ENCODE results near the gene SDHB.

The SDHB gene

GRCh38 chr1:16973215-16973614, 80.6 kb downstream of the SDHB start:
- Mint-ChIP-seq H3K27ac (no peak overlapping the region), H3K9me3 (no peaks in the 10 kb centered on the region), H3K4me1 (ENCODE audit: low read depth) (no peaks in the 10 kb centered on the region), H3K4me3 (no peak overlapping the region), H3K27me3 (no peaks in the 10 kb centered on the region), H3K36me3 (ENCODE audit: low read depth) (peaks cover 10% of the 10 kb centered on the region)
- no peak for DNase-seq

GRCh38 chr1:16972189-16972895, 81.5 kb downstream of the SDHB start:
- peaks cover 12% of the 10 kb centered on the region for H3K36me3 Mint-ChIP-seq (ENCODE audit: low read depth)
- no peak for DNase-seq
- H3K4me3 Mint-ChIP-seq = no peak overlapping the region
- no peaks in the 10 kb centered on the region for H3K27me3 Mint-ChIP-seq
- no peaks in the 10 kb centered on the region for H3K4me1 Mint-ChIP-seq (ENCODE audit: low read depth)
- no peaks in the 10 kb centered on the region for H3K9me3 Mint-ChIP-seq
- H3K27ac Mint-ChIP-seq = no peak overlapping the region

GRCh38 chr1:16971341-16972188, 82.3 kb downstream of the SDHB start:
- Mint-ChIP-seq H3K27me3 (no peaks in the 10 kb centered on the region), H3K4me1 (ENCODE audit: low read depth) (no peaks in the 10 kb centered on the region), H3K9me3 (no peaks in the 10 kb centered on the region), H3K4me3 (no peak overlapping the region), H3K27ac (no peak overlapping the region), H3K36me3 (ENCODE audit: low read depth) (peaks cover 15% of the 10 kb centered on the region)
- no peak for DNase-seq

- no peak for DNase-seq
- Mint-ChIP-seq H3K4me3 (no peak overlapping the region), H3K27ac (no peak overlapping the region), H3K36me3 (ENCODE audit: low read depth) (peaks cover 28% of the 10 kb centered on the region), H3K4me1 (ENCODE audit: low read depth) (peaks cover 1% of the 10 kb centered on the region), H3K9me3 (no peaks in the 10 kb centered on the region), H3K27me3 (no peaks in the 10 kb centered on the region)
Observed at GRCh38 chr1:16970132-16970910, 83.5 kb downstream of the SDHB start.

GRCh38 chr1:16969651-16970050, 84.2 kb downstream of the SDHB start:
- Mint-ChIP-seq H3K27me3 (no peaks in the 10 kb centered on the region), H3K4me1 (ENCODE audit: low read depth) (peaks cover 5% of the 10 kb centered on the region), H3K4me3 (no peak overlapping the region), H3K36me3 (ENCODE audit: low read depth) (peaks cover 32% of the 10 kb centered on the region), H3K9me3 (no peaks in the 10 kb centered on the region), H3K27ac (no peak overlapping the region)
- DNase-seq = no peak

- no peak for DNase-seq
- no peaks in the 10 kb centered on the region for H3K27me3 Mint-ChIP-seq
- no peak overlapping the region for H3K27ac Mint-ChIP-seq
- H3K4me3 Mint-ChIP-seq = no peak overlapping the region
- peaks cover 5% of the 10 kb centered on the region for H3K4me1 Mint-ChIP-seq (ENCODE audit: low read depth)
- peaks cover 32% of the 10 kb centered on the region for H3K36me3 Mint-ChIP-seq (ENCODE audit: low read depth)
- no peaks in the 10 kb centered on the region for H3K9me3 Mint-ChIP-seq
Observed at GRCh38 chr1:16969057-16969611, 84.7 kb downstream of the SDHB start.
